Naive B cell (primary cell): Measurements from ENCODE around the gene WDR36. TPM values are rescaled to one million over a fixed set of nuclear protein-coding genes. Genes with fewer than 3 reads are reported as not detected.

Experiments
- ATAC-seq, 2 donors: fragments of 150-1000 bp; cut with Tn5 transposase; 2 replicates each; pipeline ENCODE4 v1.10.0; 2021; ENCODE audit warnings: low read depth in 2 of 2, mild to moderate bottlenecking in 2 of 2, moderate library complexity in 2 of 2
- DNase-seq: peaks from one replicate; pipeline ENCODE4 v3.0.0; 2022
- H3K27ac Mint-ChIP-seq, 6 donors: one replicate each; pipeline ENCODE4 v1.8.0; 2020 to 2022; ENCODE audit warnings: mild to moderate bottlenecking in 6 of 6, mixed read lengths in 6 of 6, moderate library complexity in 5 of 6, inconsistent platforms in 2 of 6
- H3K27me3 Mint-ChIP-seq, 3 donors: one replicate each; pipeline ENCODE4 v1.8.0; 2021 to 2022; ENCODE audit warnings: mixed read lengths in 3 of 3, mild to moderate bottlenecking in 1 of 3
- H3K36me3 Mint-ChIP-seq, 2 donors: one replicate each; pipeline ENCODE4 v1.8.0; 2020 to 2022; ENCODE audit warnings: mixed read lengths in 2 of 2, inconsistent platforms in 1 of 2, mild to moderate bottlenecking in 1 of 2
- H3K4me1 Mint-ChIP-seq, 3 donors: one replicate each; pipeline ENCODE4 v1.8.0; 2020 to 2022; ENCODE audit warnings: mixed read lengths in 3 of 3, inconsistent platforms in 1 of 3, mild to moderate bottlenecking in 1 of 3, moderate library complexity in 1 of 3
- H3K4me3 Mint-ChIP-seq, 8 donors: one replicate each; pipeline ENCODE4 v1.8.0; 2020 to 2022; ENCODE audit warnings: mild to moderate bottlenecking in 8 of 8, mixed read lengths in 8 of 8, moderate library complexity in 8 of 8, inconsistent platforms in 2 of 8
- H3K9me3 Mint-ChIP-seq, 7 donors: one replicate each; pipeline ENCODE4 v1.8.0; 2020 to 2022; ENCODE audit warnings: mixed read lengths in 7 of 7, mild to moderate bottlenecking in 5 of 7, inconsistent platforms in 2 of 7, moderate library complexity in 1 of 7
- polyA plus RNA-seq, 6 donors: library from polyadenylated mRNA; unstranded; fragments of 300-500 nt; fragmentation: Illumina TruSeq; gene quantifications; one replicate each; pipeline ENCODE4 v1.2.3, GENCODE V29; 2021; ENCODE audit warnings: low read depth in 6 of 6

WDR36 gene
- polyA plus RNA-seq, 6 donors from 2014 or later: 15.5 to 26.5 (median 22.3) TPM

DNA sequence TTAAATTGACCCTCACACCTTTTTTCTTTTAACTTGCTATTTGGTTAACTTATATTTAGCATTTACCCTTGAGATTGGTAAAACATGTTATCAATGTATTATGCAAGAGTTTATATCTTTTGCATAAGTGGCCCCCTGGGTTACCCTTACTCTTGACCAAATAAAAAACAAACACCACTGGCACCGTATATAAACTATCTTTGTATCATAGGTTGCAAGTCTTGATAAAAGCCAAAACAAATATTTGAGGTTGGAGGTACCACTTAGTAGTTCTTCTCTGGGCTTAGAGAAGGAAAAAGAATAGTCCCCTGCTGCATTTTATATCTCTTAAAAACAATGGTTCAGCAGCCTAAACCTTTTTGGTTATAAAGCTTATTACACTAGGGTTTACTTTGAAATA lies 61.3 kb downstream of the WDR36 start:
- Mint-ChIP-seq H3K9me3 (no peaks in the 10 kb centered on the region), H3K27ac (no peak overlapping the region), H3K27me3 (peaks cover 11 to 28% (median 25%) of the 10 kb centered on the region in 3 donors), H3K36me3 (no peaks in the 10 kb centered on the region), H3K4me1 (no peaks in the 10 kb centered on the region), H3K4me3 (no peak overlapping the region)
- ATAC-seq (no peak), DNase-seq (no peak)

DNA sequence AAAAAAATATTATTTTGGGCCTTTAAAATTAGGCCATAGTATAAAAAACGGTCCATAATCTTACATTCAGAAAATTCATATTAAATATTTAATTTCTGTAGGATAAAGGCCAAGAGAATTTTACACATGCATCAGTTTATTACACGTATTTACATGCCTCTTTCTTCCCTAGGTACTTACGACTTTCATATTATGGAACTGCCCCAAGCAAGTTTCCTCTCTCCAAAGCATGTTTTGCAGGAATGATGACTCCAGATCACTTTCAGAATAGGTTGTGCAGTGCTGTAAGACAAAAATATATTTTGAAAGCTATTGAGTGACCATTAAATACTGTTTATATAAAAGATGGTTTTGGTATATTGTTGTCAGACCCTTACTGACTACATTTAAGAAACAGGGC lies 61.8 kb downstream of the WDR36 start:
- no peak for ATAC-seq
- H3K4me3 Mint-ChIP-seq: no peak overlapping the region

DNA sequence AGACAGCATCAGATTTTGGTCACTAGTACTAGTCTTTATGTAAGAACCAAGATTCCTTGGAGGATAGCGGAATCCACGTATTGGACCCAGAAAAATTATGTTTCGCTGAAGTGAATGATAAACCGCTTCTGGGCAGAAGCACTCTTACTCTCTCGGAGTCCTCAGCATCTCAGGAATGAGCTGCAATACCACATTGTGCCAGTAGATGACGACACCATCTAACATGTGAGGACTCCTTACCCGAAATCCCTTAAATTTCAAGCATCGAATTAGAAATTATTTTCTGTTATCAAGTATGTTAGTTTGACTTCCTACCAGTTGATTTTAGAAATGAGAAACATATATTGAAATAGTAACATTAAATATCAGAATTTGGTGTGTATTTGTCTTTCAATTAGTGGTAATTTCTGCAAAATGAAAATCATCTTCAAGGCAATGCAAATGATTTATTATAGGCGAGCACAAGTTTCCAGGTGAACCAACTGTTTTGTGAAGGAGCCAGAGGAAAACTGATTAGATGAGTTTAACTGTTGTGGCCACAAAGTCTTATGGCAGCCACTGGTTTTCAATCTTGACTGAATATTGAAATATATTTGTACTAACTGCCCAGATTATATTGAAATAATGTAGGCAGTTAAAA lies 66.1 kb downstream of the WDR36 start:
- ATAC-seq (peak in 1 of 2 donors; percentile 55), DNase-seq (peak; percentile 29)
- Mint-ChIP-seq H3K27ac (no peak overlapping the region), H3K36me3 (no peaks in the 10 kb centered on the region), H3K4me3 (no peak overlapping the region), H3K9me3 (no peaks in the 10 kb centered on the region), H3K27me3 (peaks cover 13 to 22% (median 18%) of the 10 kb centered on the region in 3 donors), H3K4me1 (no peaks in the 10 kb centered on the region)

More for the DNA sequence above, 61.8 kb downstream of the WDR36 start:
- no peaks in the 10 kb centered on the region for H3K4me1 Mint-ChIP-seq
- no peaks in the 10 kb centered on the region for H3K9me3 Mint-ChIP-seq
- H3K27ac Mint-ChIP-seq: no peak overlapping the region
- peaks cover 15 to 28% (median 24%) of the 10 kb centered on the region in 3 donors for H3K27me3 Mint-ChIP-seq
- no peak for DNase-seq
- H3K36me3 Mint-ChIP-seq: no peaks in the 10 kb centered on the region

DNA sequence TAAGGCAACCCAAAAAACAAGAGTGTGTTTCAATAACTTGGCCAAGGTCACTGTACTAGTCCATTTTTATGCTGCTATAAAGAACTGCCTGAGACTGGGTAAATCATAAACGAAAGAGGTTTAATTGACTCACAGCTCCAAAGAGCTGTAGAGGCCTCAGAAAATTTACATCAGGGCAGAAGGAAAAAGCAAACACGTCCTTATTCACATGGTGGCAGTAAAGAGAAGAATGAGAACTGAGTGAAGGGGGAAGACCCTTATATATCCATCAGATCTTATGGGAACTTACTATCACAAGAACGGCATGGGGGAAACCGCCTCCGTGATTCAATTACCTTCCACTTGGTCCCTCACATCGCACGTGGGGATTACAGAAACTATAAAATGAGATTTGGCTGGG lies 67.7 kb downstream of the WDR36 start:
- Mint-ChIP-seq H3K9me3 (no peaks in the 10 kb centered on the region), H3K4me3 (no peak overlapping the region), H3K27ac (peak overlapping the region in 1 of 6 donors; percentile 42), H3K36me3 (no peaks in the 10 kb centered on the region), H3K4me1 (no peaks in the 10 kb centered on the region), H3K27me3 (peaks cover 13 to 22% (median 18%) of the 10 kb centered on the region in 3 donors)
- ATAC-seq (no peak), DNase-seq (no peak)

DNA sequence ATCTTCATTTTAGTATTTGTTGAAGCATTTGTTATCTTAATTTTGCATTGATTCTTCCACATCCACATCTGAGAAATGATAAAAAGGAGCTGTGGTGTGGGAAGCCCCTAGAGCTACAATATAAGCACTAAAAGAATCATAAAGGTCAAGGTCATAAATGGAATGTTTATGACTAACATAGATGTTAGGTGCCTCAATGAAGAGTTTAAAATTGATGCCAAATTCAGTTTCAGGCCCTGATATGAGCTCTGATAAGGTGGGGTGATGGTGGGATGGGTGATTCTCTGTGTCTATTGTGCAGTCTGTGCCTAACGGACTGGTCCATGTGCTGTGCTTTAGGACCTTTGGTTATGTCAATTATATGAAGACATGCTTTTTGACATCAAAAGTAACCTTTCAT lies 70.9 kb downstream of the WDR36 start:
- H3K9me3 Mint-ChIP-seq: no peaks in the 10 kb centered on the region
- H3K27ac Mint-ChIP-seq: no peak overlapping the region
- peaks cover 6 to 13% (median 7%) of the 10 kb centered on the region in 3 donors for H3K27me3 Mint-ChIP-seq
- no peaks in the 10 kb centered on the region for H3K4me1 Mint-ChIP-seq
- H3K36me3 Mint-ChIP-seq: no peaks in the 10 kb centered on the region
- ATAC-seq (no peak), DNase-seq (no peak)
- no peak overlapping the region for H3K4me3 Mint-ChIP-seq

DNA sequence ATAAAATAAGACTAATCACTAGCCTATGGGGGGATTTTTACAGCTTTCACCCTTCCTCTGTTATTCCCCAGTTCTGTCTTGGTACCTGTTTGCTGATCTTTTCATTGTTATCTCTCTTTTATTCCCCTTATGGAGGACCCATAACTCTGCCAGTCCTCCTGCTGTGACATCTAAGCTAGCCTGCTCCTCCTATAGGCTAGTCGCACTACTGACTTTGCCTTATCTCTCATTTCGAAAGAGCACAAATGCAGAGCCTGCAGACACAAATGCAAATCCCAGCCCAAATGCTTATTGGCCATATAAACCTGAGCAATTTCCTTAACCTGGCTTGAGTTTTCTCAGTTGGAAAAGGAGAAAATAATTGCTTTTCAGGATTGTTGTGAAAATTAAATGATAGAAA lies 72.9 kb downstream of the WDR36 start:
- no peak for ATAC-seq
- DNase-seq: no peak
- no peaks in the 10 kb centered on the region for H3K36me3 Mint-ChIP-seq
- no peak overlapping the region for H3K27ac Mint-ChIP-seq
- H3K4me3 Mint-ChIP-seq: no peak overlapping the region
- no peaks in the 10 kb centered on the region for H3K4me1 Mint-ChIP-seq
- H3K27me3 Mint-ChIP-seq: peaks cover 0 to 4% (median 0%) of the 10 kb centered on the region in 3 donors
- no peaks in the 10 kb centered on the region for H3K9me3 Mint-ChIP-seq

DNA sequence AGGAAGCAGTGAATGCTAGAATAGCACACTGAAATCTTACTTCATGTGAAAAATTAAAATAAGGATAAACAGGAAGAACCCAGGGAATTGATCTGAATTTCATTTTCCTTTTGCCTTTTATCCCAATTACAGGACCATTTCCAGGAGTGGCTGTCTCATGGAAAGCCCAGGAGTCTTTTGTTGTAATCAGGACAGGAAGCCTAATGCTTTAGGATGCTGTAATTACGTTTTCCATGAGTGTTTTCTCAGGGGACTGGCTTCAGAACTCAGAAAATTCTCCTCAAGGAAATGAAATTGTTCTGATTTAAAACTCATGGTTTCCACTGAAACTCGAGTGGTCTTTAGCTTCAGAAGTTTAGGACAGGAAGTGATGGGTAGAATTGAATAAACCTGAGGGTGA lies 75.4 kb downstream of the WDR36 start:
- Mint-ChIP-seq H3K27me3 (peaks cover 0 to 4% (median 0%) of the 10 kb centered on the region in 3 donors), H3K36me3 (no peaks in the 10 kb centered on the region), H3K4me1 (no peaks in the 10 kb centered on the region), H3K9me3 (no peaks in the 10 kb centered on the region), H3K4me3 (no peak overlapping the region), H3K27ac (no peak overlapping the region)
- ATAC-seq: no peak
- no peak for DNase-seq

DNA sequence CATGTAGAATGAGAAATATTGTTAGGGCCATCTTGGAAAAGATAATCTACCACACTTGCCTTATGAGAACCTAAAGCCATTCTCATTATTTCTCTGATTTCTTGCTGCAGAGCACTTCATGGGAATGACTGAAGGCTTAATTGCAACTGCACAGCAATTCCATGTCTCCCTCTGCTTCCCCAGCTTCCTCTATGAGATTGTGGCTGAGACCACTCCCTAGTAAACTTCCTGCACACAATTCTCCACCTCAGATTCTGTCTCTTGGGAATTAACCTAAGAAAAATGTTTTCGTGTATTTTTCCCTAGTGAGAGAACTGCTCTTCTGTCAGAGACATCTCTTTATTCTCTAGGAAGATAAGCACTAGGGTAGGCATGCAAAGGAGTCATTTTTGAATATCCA lies 76.5 kb downstream of the WDR36 start:
- Mint-ChIP-seq H3K27me3 (peaks cover 5 to 12% (median 9%) of the 10 kb centered on the region in 3 donors), H3K36me3 (no peaks in the 10 kb centered on the region), H3K27ac (no peak overlapping the region), H3K4me3 (no peak overlapping the region), H3K4me1 (no peaks in the 10 kb centered on the region), H3K9me3 (no peaks in the 10 kb centered on the region)
- DNase-seq (no peak), ATAC-seq (no peak)

DNA sequence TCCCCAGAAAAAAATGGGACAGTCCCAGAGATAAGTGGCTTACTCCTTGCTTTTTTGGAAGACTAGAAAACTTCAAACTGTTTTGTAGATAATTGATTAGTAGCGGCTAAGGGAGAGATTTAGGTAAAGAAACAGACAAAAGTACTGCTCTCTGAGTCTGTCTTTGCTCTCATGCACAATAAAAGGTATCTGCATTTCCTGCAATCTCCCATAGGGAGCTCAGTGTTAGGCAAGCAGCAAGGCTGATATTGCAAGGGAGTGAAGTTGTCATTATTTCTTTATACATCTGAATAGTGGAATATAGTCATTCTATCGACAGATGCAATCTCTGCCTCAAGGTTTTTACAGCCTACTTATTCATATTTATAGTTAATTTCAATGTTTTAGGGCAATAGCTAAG lies 77.1 kb downstream of the WDR36 start:
- ATAC-seq (no peak), DNase-seq (no peak)
- Mint-ChIP-seq H3K36me3 (no peaks in the 10 kb centered on the region), H3K9me3 (no peaks in the 10 kb centered on the region), H3K27me3 (peaks cover 8 to 12% (median 9%) of the 10 kb centered on the region in 3 donors), H3K4me1 (no peaks in the 10 kb centered on the region), H3K4me3 (no peak overlapping the region), H3K27ac (no peak overlapping the region)

DNA sequence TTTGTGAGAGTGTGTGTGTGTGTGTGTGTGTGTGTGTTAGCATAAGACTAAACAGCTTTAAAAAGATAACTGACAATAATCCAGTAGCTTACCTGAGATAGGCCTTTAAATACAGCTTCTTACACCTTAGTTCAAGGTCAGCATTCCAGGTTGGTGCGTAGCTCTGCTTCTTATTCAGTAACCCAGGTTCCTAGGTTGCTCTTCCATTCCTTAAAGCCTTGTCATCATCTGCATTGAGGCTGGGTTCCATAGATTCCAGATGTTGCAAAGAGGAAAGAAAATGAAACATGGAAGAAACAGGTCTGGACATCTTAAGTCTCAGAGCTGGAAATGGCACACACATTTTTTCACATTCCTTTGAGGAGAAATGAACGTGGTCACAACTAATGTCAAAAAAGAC lies 78.1 kb downstream of the WDR36 start:
- no peaks in the 10 kb centered on the region for H3K4me1 Mint-ChIP-seq
- H3K27ac Mint-ChIP-seq: no peak overlapping the region
- no peak for DNase-seq
- no peaks in the 10 kb centered on the region for H3K36me3 Mint-ChIP-seq
- H3K4me3 Mint-ChIP-seq: no peak overlapping the region
- H3K9me3 Mint-ChIP-seq: peaks cover 0 to 3% (median 0%) of the 10 kb centered on the region in 7 donors
- ATAC-seq: no peak
- H3K27me3 Mint-ChIP-seq: peaks cover 15 to 16% (median 15%) of the 10 kb centered on the region in 3 donors

DNA sequence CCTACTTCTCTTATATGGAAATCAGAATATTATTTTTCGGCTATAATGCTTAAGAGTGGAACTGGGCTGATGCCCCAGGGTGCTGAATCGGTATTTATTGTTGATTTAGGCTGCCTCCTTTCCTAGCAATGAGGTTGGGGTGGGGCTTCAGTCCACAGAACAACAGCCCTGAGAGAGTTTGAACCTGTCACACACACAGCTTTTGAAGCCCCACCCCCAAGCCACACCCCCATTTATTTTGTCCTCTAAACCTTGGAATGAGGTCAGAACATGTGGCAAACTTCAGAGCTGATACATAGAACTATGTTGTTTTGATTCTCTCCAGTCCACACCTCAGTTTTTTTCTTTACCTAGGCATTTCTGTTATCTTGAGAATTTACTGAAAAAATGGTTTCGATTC lies 80.4 kb downstream of the WDR36 start:
- no peak overlapping the region for H3K27ac Mint-ChIP-seq
- ATAC-seq (no peak), DNase-seq (no peak)
- H3K36me3 Mint-ChIP-seq: no peaks in the 10 kb centered on the region
- peaks cover 0 to 3% (median 0%) of the 10 kb centered on the region in 7 donors for H3K9me3 Mint-ChIP-seq
- H3K4me3 Mint-ChIP-seq: no peak overlapping the region
- H3K27me3 Mint-ChIP-seq: peaks cover 21 to 26% (median 23%) of the 10 kb centered on the region in 3 donors
- H3K4me1 Mint-ChIP-seq: no peaks in the 10 kb centered on the region

DNA sequence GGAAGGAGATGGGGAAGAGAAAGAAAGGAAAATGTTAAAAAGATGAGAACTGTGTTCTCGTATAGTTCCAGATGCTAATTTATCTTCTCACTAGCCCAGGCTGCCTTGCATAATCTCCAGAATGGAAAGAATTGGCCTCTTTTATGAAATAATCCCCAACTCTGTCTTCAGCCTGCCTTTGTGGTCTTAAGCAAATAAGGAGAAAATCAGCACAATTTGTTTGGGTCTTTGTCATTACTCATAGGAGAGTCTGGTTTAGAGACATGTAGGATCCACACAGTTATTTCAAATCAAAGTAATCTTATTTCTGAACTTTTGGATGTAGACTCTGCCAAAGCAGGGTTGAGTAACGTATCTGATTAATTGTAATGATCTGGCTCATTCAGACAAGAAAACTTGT lies 81.3 kb downstream of the WDR36 start:
- ATAC-seq (no peak), DNase-seq (no peak)
- peaks cover 21 to 34% (median 23%) of the 10 kb centered on the region in 3 donors for H3K27me3 Mint-ChIP-seq
- H3K27ac Mint-ChIP-seq: no peak overlapping the region
- H3K4me1 Mint-ChIP-seq: no peaks in the 10 kb centered on the region
- H3K4me3 Mint-ChIP-seq: no peak overlapping the region
- H3K9me3 Mint-ChIP-seq: peaks cover 0 to 3% (median 0%) of the 10 kb centered on the region in 7 donors
- H3K36me3 Mint-ChIP-seq: no peaks in the 10 kb centered on the region
